H9 (cell line): ENCODE results near the gene ZNF556. TPM values are rescaled to one million over a fixed set of nuclear protein-coding genes. Genes with fewer than 3 reads are reported as not detected.

ENCODE experiments used
- DNase-seq: peaks from one replicate; pipeline ENCODE4 v3.0.0-alpha.2; 2017
- H2AFZ ChIP-seq: one replicate; pipeline ENCODE4 v1.6.1; 2013; ENCODE audit warnings: mild to moderate bottlenecking, low read length, control low read depth, moderate library complexity
- H2AK5ac ChIP-seq: 2 replicates; pipeline ENCODE4 v1.6.1; 2013; ENCODE audit warnings: low read length, control low read depth, mixed read lengths; ENCODE audit not compliant: insufficient read length
- H2BK120ac ChIP-seq: one replicate; pipeline ENCODE4 v1.6.1; 2013; ENCODE audit warnings: low read depth, mild to moderate bottlenecking, low read length, control low read depth, inconsistent platforms; ENCODE audit not compliant: poor library complexity, severe bottlenecking
- H2BK12ac ChIP-seq: 2 replicates; pipeline ENCODE4 v1.6.1; 2013; ENCODE audit warnings: low read length, control low read depth, mixed read lengths, low read depth; ENCODE audit not compliant: insufficient read length
- H2BK15ac ChIP-seq: 2 replicates; pipeline ENCODE4 v1.6.1; 2013; ENCODE audit warnings: low read depth, low read length, control low read depth
- H2BK20ac ChIP-seq: one replicate; pipeline ENCODE4 v1.6.1; 2013; ENCODE audit warnings: low read depth, mild to moderate bottlenecking, low read length, control low read depth, inconsistent platforms; ENCODE audit not compliant: poor library complexity, severe bottlenecking
- H2BK5ac ChIP-seq: 2 replicates; pipeline ENCODE4 v1.6.1; 2013; ENCODE audit warnings: low read length, control low read depth, mixed read lengths; ENCODE audit not compliant: insufficient read length
- H3K14ac ChIP-seq: 2 replicates; pipeline ENCODE4 v1.6.1; 2013; ENCODE audit warnings: low read length, control low read depth; ENCODE audit not compliant: insufficient read depth
- H3K18ac ChIP-seq: 2 replicates; pipeline ENCODE4 v1.6.1; 2013; ENCODE audit warnings: low read depth, mild to moderate bottlenecking, mixed read lengths, low read length, control low read depth; ENCODE audit not compliant: insufficient read length
- H3K23ac ChIP-seq: 2 replicates; pipeline ENCODE4 v1.6.1; 2013; ENCODE audit warnings: low read length, control low read depth, mixed read lengths, low read depth; ENCODE audit not compliant: insufficient read length
- H3K23me2 ChIP-seq: 2 replicates; pipeline ENCODE4 v1.6.1; 2013; ENCODE audit warnings: low read depth, mild to moderate bottlenecking, mixed read lengths, low read length, control low read depth; ENCODE audit not compliant: insufficient read length, poor library complexity, severe bottlenecking
- H3K27ac ChIP-seq: 2 replicates; pipeline ENCODE4 v1.5.1; 2013; ENCODE audit warnings: low read length, control low read depth, mixed read lengths, low read depth; ENCODE audit not compliant: insufficient read length
- H3K27me3 ChIP-seq: 2 replicates; pipeline ENCODE4 v1.6.1; 2013; ENCODE audit warnings: low read length, control low read depth, inconsistent platforms; ENCODE audit not compliant: insufficient read depth
- H3K4ac ChIP-seq: 2 replicates; pipeline ENCODE4 v1.6.1; 2013; ENCODE audit warnings: low read depth, mild to moderate bottlenecking, control low read depth, inconsistent platforms, low read length, moderate library complexity
- H3K4me1 ChIP-seq: 2 replicates; pipeline ENCODE4 v1.6.1; 2013; ENCODE audit warnings: low read length, control low read depth, inconsistent platforms; ENCODE audit not compliant: insufficient read depth
- H3K4me2 ChIP-seq: 2 replicates; pipeline ENCODE4 v1.6.1; 2013; ENCODE audit warnings: low read length, control low read depth, mixed read lengths; ENCODE audit not compliant: insufficient read length, insufficient read depth
- H3K56ac ChIP-seq: 2 replicates; pipeline ENCODE4 v1.6.1; 2013; ENCODE audit warnings: low read depth, mild to moderate bottlenecking, mixed read lengths, low read length, control low read depth; ENCODE audit not compliant: insufficient read length
- H3K79me1 ChIP-seq: 2 replicates; pipeline ENCODE4 v1.6.1; 2013; ENCODE audit warnings: low read depth, mild to moderate bottlenecking, moderate library complexity, low read length, control low read depth, inconsistent platforms; ENCODE audit not compliant: insufficient read depth, poor library complexity, severe bottlenecking
- H3K79me2 ChIP-seq: 2 replicates; pipeline ENCODE4 v1.6.1; 2013; ENCODE audit warnings: low read length, control low read depth, inconsistent platforms; ENCODE audit not compliant: insufficient read depth
- H3K9ac ChIP-seq: 2 replicates; pipeline ENCODE4 v1.6.1; 2013; ENCODE audit warnings: low read length, control low read depth, mixed read lengths; ENCODE audit not compliant: insufficient read length; ENCODE audit errors: extremely low read depth
- H3K9me3 ChIP-seq: one replicate; pipeline ENCODE4 v1.6.1; 2013; ENCODE audit warnings: low read depth, low read length, inconsistent platforms; ENCODE audit not compliant: control insufficient read depth
- H3T11ph ChIP-seq: one replicate; pipeline ENCODE4 v1.6.1; 2013; ENCODE audit warnings: mild to moderate bottlenecking, low read length, control low read depth, inconsistent platforms
- H4K20me1 ChIP-seq: one replicate; pipeline ENCODE4 v1.6.1; 2013; ENCODE audit not compliant: control insufficient read depth, insufficient read length, insufficient read depth
- H4K5ac ChIP-seq: 2 replicates; pipeline ENCODE4 v1.6.1; 2013; ENCODE audit warnings: low read depth, mild to moderate bottlenecking, mixed read lengths, low read length, control low read depth; ENCODE audit not compliant: insufficient read length
- H4K8ac ChIP-seq: replicated peaks from 2 replicates; pipeline ENCODE4 v1.6.1; 2013; ENCODE audit warnings: low read length, control low read depth, mixed read lengths, low read depth; ENCODE audit not compliant: insufficient read length
- H4K91ac ChIP-seq: 2 replicates; pipeline ENCODE4 v1.6.1; 2013; ENCODE audit warnings: low read depth, mild to moderate bottlenecking, moderate library complexity, mixed read lengths, low read length, control low read depth; ENCODE audit not compliant: insufficient read length
- H3K27ac Mint-ChIP-seq, 3 experiments: 2 replicates in 2 of 3; 3 replicates in 1 of 3; pipeline ENCODE4 v1.8.0; 2020 to 2021; ENCODE audit warnings: mixed read lengths in 3 of 3, mild to moderate bottlenecking in 1 of 3, moderate library complexity in 1 of 3
- H3K27me3 Mint-ChIP-seq: 2 replicates; pipeline ENCODE4 v1.8.0; 2021; ENCODE audit warnings: low read depth, mild to moderate bottlenecking, moderate library complexity, mixed read lengths
- H3K36me3 Mint-ChIP-seq, 3 experiments: 2 replicates in 2 of 3; 3 replicates in 1 of 3; pipeline ENCODE4 v1.8.0; 2020 to 2021; ENCODE audit warnings: low read depth in 3 of 3, mixed read lengths in 3 of 3; ENCODE audit not compliant: insufficient read depth in 1 of 3
- H3K4me1 Mint-ChIP-seq, 2 experiments: 2 replicates each; pipeline ENCODE4 v1.8.0; 2020; ENCODE audit warnings: mixed read lengths in 2 of 2
- H3K4me3 Mint-ChIP-seq, 2 experiments: 2 replicates in 1 of 2; 3 replicates in 1 of 2; pipeline ENCODE4 v1.8.0; 2020 to 2021; ENCODE audit warnings: mild to moderate bottlenecking in 2 of 2, mixed read lengths in 2 of 2, moderate library complexity in 1 of 2
- H3K9me3 Mint-ChIP-seq, 2 experiments: 2 replicates in 1 of 2; 3 replicates in 1 of 2; pipeline ENCODE4 v1.8.0; 2020; ENCODE audit warnings: mild to moderate bottlenecking in 2 of 2, mixed read lengths in 2 of 2, moderate library complexity in 1 of 2
- CTCF ChIP-seq: fragments of 200-600 bp; sonication (generic); conservative IDR thresholded peaks from 3 replicates; pipeline ENCODE4 v1.8.0; 2021; ENCODE audit warnings: antibody characterized with exemption, mild to moderate bottlenecking
- WGBS: extraction: QIAGEN DNeasy Blood & Tissue Kit; methylation state at CpG from one replicate; pipeline ENCODE4 v1.1.7; 2013; ENCODE audit warnings: missing lambda C conversion rate, low lambda C conversion rate, mixed read lengths; ENCODE audit not compliant: insufficient read length; ENCODE audit errors: extremely low coverage; 5-methylcytosine and 5-hydroxymethylcytosine counted together
- total RNA-seq: library from RNA; stranded (reverse); gene quantifications from 2 replicates; pipeline ENCODE4 v1.2.1, GENCODE V29; 2021

Gene ZNF556
- total RNA-seq, 1 experiment from 2014 or later: not detected

GRCh38 chr19:2845107-2845506, 22.0 kb upstream of the ZNF556 start:
- Histone ChIP-seq H4K20me1 (no peaks in the 10 kb centered on the region), H3K18ac (no peak overlapping the region), H3K23ac (no peak overlapping the region), H2BK120ac (no peak overlapping the region), H4K5ac (no peak overlapping the region), H3K27ac (no peak overlapping the region), H3K14ac (no peak overlapping the region), H3K79me1 (no peaks in the 10 kb centered on the region), H2BK15ac (no peak overlapping the region), H2AFZ (no peak overlapping the region), H3K27me3 (no peaks in the 10 kb centered on the region), H3K56ac (no peak overlapping the region), H4K91ac (no peak overlapping the region), H3T11ph (no peak overlapping the region), H3K9me3 (peaks cover 1% of the 10 kb centered on the region), H3K4ac (no peak overlapping the region), H3K4me1 (no peaks in the 10 kb centered on the region), H2AK5ac (no peak overlapping the region), H4K8ac (no peak overlapping the region), H2BK20ac (no peak overlapping the region), H3K23me2 (peaks cover 5% of the 10 kb centered on the region), H3K79me2 (0 out of 2 replicates have a peak, but pooled peaks cover 2% of the 10 kb centered on the region), H3K9ac (no peak overlapping the region), H2BK5ac (no peak overlapping the region), H2BK12ac (no peak overlapping the region), H3K4me2 (no peak overlapping the region)
- no CpG with 5 or more reads among the region's 2 CpGs for WGBS
- TF ChIP-seq CTCF: no peak
- Mint-ChIP-seq H3K9me3 (peaks cover 30 to 46% of the 10 kb centered on the region in 2 experiments), H3K27ac (no peak overlapping the region), H3K4me3 (no peak overlapping the region), H3K36me3 (peaks cover 35 to 46% (median 39%) of the 10 kb centered on the region in 3 experiments), H3K4me1 (peaks cover 5 to 13% of the 10 kb centered on the region in 2 experiments), H3K27me3 (no peaks in the 10 kb centered on the region)
- DNase-seq: no peak
